GM18505 (cell line): ENCODE measurements around the gene IGFN1.

Source experiments
- ATAC-seq: cut with Tn5 transposase; IDR thresholded peaks from one replicate; pipeline ENCODE4 v1.9.1; 2021; ENCODE audit not compliant: unreplicated experiment
- POLR2A ChIP-seq: IDR thresholded peaks from 4 replicates; pipeline ENCODE4 v1.6.1; 2011; ENCODE audit warnings: borderline replicate concordance; ENCODE audit not compliant: insufficient read depth, insufficient read length; ENCODE audit errors: extremely low read depth

Gene IGFN1

DNA sequence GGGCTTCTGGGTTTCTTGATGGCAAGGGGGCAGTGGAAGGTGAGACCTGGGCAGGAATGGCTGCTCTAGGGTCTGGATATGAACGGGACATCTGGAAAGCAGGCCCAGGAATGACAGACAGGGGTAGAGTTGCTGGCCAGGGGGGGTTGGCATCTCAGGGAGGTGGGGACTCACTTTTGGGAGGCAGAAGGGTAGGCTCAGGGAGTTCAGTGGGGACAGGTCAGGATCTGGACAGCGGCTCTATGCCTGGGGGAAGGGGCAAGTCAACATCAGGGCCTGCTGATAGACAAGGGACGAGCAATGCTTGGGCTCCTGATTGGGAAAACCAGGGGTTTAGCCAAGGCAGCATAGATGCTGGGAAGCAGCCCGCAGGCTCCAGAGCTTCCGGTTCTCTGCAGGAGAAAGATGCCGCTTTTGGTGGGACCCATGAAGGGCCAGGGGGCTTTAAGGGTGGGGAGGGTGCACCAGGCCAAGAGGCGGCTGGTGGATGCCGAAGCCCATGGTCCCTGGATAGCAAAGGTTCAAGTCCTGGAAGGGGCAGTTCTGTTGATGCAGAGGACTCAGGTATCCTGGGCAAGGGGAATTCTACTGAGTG lies 21.9 kb downstream of the IGFN1 start:
- TF ChIP-seq POLR2A, result no peak
- no peak for ATAC-seq

DNA sequence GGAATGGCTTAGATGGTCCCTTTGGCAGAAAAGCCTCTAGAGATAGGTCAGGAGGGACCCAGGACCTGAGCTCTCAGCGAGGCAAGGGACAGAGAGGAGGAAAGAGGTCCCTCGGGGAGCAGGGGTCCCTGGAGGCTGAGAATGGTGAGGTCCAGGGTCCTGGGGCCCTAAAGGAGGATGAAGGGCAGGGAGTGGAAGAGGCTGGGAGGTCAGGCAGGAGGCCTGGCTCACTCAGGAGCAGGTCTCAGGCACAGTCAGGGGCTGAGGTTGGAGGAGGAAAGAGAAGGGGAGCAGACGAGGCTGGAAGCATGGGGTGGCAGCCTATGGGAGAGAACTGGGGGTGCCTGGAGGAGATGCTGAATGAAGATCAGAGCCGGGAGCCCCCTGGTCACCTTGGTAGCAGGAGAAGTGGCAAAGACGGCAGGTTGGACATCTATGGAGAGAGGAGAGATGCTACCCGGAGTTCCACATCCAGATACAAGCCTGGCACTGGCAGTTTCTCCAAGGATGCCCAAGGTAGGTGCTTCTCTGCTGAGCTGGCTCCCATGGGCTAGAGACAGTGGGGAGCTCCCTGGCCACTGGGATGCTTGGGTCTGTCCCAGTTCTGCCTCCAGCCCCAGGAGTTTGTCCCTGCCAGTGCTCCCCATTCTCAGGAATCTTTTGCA lies 22.6 kb downstream of the IGFN1 start:
- no peak for ATAC-seq
- no peak for TF ChIP-seq POLR2A

DNA sequence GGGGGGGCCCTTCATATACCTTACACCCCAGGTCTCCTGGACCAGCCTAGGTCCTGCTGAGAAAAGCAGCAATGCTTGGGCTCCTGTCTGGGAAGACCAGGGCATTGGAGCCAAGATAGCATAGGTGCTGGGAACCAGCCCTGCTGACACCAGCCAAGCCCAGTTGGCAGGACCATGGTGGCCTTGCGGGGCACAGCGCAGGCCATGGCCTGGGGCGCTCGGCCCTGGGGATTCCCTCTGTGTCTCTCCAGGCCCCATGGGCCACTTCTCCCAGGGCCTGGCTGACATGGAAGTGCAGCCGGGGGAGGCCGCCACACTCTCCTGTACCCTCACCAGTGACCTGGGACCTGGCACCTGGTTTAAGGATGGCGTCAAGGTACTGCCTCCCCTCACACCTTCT lies 23.3 kb downstream of the IGFN1 start:
- no peak for ATAC-seq
- TF ChIP-seq POLR2A, result no peak

DNA sequence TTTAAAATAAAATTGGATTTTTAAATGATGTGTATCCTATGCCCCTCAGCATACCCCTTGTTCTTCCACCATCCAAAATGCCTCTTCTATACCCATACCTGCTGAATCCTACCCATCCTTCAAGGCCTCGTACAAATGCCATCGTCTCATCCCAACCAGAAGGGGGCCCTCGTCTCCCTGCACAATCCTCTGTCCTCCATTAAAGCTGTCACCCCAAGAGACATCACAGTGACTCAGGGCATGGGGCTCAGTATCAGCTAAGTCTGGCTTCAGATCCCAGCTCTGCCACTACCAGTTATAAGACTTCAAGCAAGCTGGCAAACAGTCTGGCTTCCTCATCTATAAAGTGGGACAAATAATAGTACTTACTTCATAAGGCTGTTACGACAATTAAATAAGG lies 23.8 kb downstream of the IGFN1 start:
- no peak for TF ChIP-seq POLR2A
- ATAC-seq, result no peak

DNA sequence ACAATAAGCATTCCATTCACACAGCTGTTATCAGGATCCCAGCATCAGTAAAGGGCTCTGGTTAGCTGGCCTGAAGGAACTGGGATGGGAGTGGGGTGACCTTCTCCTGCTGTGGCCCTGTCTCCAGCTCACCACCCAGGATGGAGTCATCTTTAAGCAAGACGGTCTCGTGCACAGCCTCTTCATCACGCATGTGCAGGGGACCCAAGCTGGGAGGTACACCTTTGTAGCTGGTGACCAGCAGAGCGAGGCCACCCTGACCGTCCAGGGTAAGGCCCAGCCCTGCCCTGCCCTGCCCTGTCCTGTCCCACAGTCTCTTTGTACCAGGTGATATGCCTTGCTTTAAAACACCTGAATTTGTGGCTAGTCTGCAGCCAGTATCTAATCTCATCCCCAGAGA lies 24.3 kb downstream of the IGFN1 start:
- no peak for ATAC-seq
- TF ChIP-seq POLR2A, result no peak

DNA sequence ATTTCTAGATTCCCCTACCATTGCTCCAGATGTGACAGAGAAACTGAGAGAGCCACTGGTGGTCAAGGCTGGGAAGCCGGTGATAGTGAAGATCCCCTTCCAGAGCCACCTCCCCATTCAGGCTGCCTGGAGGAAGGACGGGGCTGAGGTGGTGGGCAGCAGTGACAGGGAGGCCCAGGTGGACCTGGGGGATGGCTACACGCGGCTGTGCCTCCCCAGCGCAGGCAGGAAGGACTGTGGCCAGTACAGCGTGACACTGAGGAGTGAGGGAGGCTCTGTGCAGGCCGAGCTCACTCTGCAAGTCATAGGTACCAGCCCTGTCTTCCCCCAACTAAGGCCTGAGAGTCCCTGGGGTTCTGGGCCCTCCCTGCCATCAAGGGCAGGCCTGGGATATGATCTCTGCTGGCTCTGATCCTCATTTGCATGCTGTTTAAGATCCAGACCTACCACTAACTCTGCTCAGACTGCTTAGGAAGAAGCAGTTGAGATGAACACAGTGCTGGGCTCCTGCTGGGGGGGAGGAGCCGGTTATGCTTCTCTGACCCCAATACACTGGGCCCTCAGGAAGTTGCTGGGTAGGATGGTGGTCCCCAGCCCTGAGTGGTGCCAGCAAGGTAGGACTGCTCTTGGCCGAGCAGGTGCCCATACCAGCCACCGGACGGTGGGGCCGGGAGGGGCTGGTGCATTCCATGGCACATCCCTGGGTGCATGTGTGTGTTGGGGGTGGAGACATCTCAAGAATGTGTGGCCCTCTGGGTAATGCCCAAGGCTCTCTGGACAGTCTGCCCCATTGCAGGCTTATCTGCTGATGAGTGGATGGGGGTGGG lies 25.1 kb downstream of the IGFN1 start:
- ATAC-seq, result no peak

DNA sequence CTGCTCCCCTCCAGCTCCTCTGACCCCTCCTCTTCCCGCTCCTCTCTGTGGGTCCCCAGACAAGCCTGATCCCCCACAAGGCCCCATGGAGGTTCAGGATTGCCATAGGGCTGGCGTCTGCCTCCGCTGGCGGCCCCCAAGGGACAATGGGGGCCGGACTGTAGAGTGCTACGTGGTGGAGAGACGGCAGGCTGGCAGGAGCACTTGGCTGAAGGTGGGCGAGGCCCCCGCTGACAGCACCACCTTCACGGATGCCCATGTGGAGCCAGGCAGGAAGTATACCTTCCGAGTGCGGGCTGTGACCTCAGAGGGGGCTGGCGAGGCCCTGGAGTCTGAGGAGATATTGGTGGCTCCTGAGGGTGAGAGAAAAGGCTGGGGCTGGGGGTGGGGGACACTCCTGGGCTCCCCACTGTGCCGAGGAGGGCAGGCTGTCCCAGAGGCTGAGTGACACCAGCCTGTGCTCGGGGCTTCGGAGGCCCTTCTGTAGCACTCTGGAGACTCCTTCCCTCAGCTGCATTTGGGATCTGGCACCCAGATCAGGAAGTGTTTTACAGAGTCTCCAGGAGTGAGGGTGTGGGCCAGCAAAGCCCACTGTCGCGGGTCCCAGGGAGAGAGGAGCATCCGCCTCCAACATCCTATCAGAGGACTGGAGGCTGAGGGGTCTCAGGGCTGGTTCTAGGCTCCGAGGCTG lies 25.9 kb downstream of the IGFN1 start:
- ATAC-seq, result no peak
- TF ChIP-seq POLR2A, result no peak

More for the DNA sequence above, 25.1 kb downstream of the IGFN1 start:
- TF ChIP-seq POLR2A, result no peak

DNA sequence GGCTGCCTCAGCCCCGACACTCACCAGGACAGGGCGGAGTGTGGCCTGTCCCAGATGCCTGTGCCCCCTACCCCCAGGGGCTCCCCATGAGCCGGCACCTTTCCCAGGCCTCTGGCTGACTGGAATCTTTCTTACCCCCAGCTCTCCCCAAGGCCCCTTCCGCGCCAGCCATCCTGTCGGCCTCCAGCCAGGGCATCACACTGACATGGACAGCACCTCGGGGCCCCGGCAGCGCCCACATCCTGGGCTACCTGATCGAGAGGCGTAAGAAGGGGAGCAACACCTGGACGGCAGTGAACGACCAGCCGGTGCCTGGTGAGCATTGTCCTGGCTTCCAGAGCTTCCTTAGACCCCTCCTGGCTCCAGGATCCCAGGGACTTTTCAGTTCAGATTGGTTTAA lies 26.5 kb downstream of the IGFN1 start:
- TF ChIP-seq POLR2A, result no peak
- ATAC-seq, result no peak

DNA sequence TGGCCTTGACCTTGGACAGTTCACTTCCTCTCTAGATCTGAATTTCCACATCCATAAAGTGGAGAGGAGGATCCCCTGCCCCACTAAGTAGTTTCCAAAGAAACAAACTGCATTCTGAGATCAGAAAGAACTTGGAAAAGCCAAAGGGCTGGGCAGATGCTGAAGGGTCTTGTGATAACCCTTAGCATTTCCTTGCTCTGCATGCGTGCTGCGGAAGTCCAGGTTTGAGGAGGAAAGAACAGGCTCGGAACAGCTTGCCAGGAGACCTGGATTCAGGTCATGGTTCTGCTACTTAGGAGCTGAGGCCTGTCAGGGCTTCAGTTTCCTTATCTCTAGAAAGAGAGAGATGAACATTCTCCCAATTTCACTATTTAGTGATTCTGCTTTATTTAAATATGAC lies 27.2 kb downstream of the IGFN1 start:
- TF ChIP-seq POLR2A, result no peak

DNA sequence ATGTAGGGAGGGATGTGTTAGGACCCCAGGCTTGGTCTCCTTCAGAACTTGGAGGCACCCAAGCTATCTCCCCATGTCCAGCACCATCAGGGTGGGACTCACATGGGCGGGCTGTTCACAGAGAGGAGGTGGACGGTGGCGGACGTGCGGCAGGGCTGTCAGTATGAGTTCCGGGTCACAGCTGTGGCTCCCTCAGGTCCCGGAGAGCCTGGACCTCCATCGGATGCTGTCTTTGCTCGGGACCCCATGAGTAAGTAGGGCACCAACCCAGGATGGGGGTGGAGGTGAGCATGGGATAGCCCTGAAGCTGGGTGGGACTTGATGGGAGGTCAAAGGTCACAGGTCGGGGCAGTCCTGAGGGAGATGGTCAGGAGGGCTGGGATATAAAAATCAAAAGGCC lies 27.8 kb downstream of the IGFN1 start:
- TF ChIP-seq POLR2A, result no peak

More for the DNA sequence above, 27.2 kb downstream of the IGFN1 start:
- no peak for ATAC-seq

DNA sequence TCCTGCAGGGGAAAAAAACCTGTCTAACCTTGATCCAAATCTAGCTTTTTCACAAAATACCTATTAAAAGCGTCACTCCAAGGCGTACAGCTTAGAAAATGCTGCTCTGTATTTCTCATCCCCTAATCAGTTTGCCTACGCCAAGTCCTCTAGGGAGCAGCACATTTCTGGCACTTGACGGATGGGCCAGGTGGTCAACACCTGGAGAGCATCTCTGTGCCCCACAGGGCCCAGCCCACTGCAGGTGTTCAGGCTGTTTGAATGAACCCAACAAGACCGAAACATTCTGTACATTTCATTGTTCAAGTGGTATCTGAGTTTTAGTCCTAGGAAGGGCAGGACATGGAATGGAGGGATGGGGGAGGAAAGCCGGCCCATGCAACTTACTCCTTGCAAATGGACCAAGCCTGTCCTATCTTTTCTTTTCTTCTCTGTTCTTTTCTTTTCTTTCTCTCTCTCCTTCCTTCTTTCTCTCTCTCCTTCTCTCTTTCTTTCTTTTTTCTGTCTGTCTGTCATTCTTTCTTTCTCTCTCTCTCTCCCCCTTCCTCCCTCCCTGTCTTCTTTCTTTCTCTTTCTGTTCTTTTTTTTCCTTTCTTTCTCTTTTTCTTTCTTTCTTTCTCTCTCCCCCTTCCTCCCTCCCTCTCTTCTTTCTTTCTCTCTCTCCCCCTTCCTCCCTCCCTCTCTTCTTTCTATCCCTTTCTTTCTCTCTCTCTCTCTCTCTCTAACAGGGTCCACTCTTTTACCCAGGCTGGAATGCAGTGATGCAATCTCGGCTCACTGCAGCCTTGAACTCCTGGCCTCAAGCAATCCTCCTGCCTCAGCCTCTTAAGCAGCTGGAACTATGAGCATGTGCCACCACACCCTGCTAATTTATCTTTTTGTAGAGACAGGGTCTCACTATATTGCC lies 29.1 kb downstream of the IGFN1 start:
- TF ChIP-seq POLR2A, result no peak
- no peak for ATAC-seq

More for the DNA sequence above, 27.8 kb downstream of the IGFN1 start:
- no peak for ATAC-seq

DNA sequence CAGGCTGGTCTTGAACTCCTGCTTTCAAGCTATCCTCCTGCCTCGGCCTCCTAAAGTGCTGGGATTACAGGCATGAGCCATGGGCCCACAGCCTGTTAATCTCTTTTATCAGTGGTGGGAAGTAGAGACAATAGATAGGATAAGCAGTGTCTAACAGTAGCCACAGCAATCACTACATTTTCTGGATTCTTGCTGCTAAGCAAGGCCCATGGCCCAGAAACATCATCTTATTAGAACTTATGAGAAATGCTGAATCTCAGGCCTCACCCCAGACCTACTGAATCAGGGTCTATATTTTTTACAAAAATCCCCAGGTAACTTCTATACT lies 29.7 kb downstream of the IGFN1 start:
- no peak for TF ChIP-seq POLR2A
- ATAC-seq, result no peak
